CD4-positive, CD25-positive, alpha-beta regulatory T cell (primary cell): Measurements from ENCODE around the gene KCNA10. TPM values are rescaled to one million over a fixed set of nuclear protein-coding genes. Genes with fewer than 3 reads are reported as not detected.

Source experiments
- ATAC-seq, 2 donors: fragments of 150-1000 bp; cut with Tn5 transposase; one replicate each; pipeline ENCODE4 v1.10.0; 2021; ENCODE audit warnings: low read depth in 2 of 2, moderate number of reproducible peaks in 2 of 2, moderate library complexity in 1 of 2
- DNase-seq, 3 donors: peaks; one replicate each; pipeline versions ENCODE4 v3.0.0 to v3.0.0-alpha.2; 2012 to 2022; ENCODE audit warnings: mixed read lengths in 1 of 3
- H3K27ac ChIP-seq: one replicate; pipeline ENCODE4 v1.7.0; 2013; ENCODE audit warnings: mild to moderate bottlenecking, low read length; ENCODE audit not compliant: insufficient read depth, poor library complexity, severe bottlenecking
- H3K27me3 ChIP-seq: one replicate; pipeline ENCODE4 v1.7.0; 2013; ENCODE audit warnings: low read length; ENCODE audit not compliant: control insufficient read depth, insufficient read depth
- H3K36me3 ChIP-seq: one replicate; pipeline ENCODE4 v1.7.0; 2013; ENCODE audit warnings: mild to moderate bottlenecking, low read length, moderate library complexity; ENCODE audit not compliant: control insufficient read depth, insufficient read depth
- H3K4me1 ChIP-seq: 2 replicates; pipeline ENCODE4 v1.7.0; 2013; ENCODE audit warnings: mild to moderate bottlenecking, low read length; ENCODE audit not compliant: insufficient read depth, control insufficient read depth, poor library complexity, severe bottlenecking
- H3K4me3 ChIP-seq: one replicate; pipeline ENCODE4 v1.7.0; 2013; ENCODE audit warnings: low read depth, mild to moderate bottlenecking, low read length, moderate library complexity
- H3K9me3 ChIP-seq, 2 experiments: 1 replicate in 1 of 2; 2 replicates in 1 of 2; pipeline ENCODE4 v1.7.0; 2013; ENCODE audit warnings: low read length in 2 of 2, mild to moderate bottlenecking in 1 of 2, moderate library complexity in 1 of 2; ENCODE audit not compliant: control insufficient read depth in 2 of 2
- H3K27ac Mint-ChIP-seq, 3 donors: one replicate each; pipeline ENCODE4 v1.8.0; 2020 to 2022; ENCODE audit warnings: mild to moderate bottlenecking in 3 of 3, mixed read lengths in 3 of 3, moderate library complexity in 2 of 3
- H3K27me3 Mint-ChIP-seq: one replicate; pipeline ENCODE4 v1.8.0; 2022; ENCODE audit warnings: mild to moderate bottlenecking, mixed read lengths
- H3K36me3 Mint-ChIP-seq: one replicate; pipeline ENCODE4 v1.8.0; 2020; ENCODE audit warnings: mixed read lengths
- H3K4me1 Mint-ChIP-seq, 4 donors: one replicate each; pipeline ENCODE4 v1.8.0; 2020 to 2022; ENCODE audit warnings: mixed read lengths in 4 of 4, mild to moderate bottlenecking in 1 of 4
- H3K4me3 Mint-ChIP-seq, 4 donors: one replicate each; pipeline ENCODE4 v1.8.0; 2020 to 2022; ENCODE audit warnings: mild to moderate bottlenecking in 4 of 4, mixed read lengths in 4 of 4, moderate library complexity in 3 of 4
- H3K9me3 Mint-ChIP-seq, 7 donors: one replicate each; pipeline ENCODE4 v1.8.0; 2020 to 2022; ENCODE audit warnings: mixed read lengths in 7 of 7, mild to moderate bottlenecking in 3 of 7, moderate library complexity in 2 of 7
- polyA plus RNA-seq, 4 donors: library from polyadenylated mRNA; unstranded; fragments of 300-500 nt; fragmentation: Illumina TruSeq; gene quantifications; one replicate each; pipeline ENCODE4 v1.2.3, GENCODE V29; 2021
- total RNA-seq: library from RNA; stranded (reverse); gene quantifications from one replicate; pipeline ENCODE4 v1.2.3, GENCODE V29; 2022

The KCNA10 gene
- total and polyA plus RNA-seq, 5 donors from 2014 or later, result not detected

DNA sequence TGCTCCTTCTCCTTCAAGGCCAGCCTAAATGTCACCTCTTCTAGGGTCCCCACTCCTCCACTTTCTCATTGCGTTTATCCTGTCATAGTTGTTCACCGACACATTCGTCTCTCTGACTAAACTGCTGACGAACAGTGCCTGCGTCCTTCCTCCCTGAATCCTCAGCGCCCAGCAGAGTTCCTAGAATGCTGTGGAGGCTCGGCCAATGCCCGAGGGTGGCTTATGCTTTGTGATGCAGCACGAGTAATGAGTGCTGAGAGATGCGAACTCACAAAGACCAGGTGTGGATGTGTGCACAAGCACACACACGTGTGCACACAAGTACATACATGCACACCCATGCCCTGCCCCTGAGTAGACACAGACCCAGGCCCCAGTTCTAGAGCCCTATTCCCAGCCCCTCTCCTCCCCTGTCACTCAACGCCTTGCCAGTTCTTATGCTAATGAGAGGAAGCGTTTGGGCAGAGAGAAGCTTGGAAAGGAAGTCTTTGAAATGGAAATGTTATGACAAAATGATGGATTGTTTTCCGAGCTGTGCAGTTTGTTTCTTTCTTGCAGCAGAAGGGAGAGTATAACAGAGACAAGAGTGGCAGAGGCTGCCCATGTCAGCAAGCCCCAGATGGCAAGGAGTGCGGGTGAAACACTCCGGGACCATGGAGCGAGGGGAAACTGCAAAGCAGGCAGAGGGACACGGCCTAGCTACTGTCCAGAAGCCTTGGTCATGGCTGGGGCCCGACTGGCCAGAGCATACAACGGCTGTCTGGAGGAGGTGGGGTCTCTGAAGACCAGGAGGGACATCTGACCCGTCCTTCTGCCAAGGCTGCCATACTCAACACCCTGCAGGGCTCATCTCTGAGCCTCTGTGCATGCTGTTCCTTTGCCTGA lies 24.2 kb downstream of the KCNA10 start:
- no peak overlapping the region for H3K27ac Mint-ChIP-seq
- no peaks in the 10 kb centered on the region for H3K9me3 Mint-ChIP-seq

DNA sequence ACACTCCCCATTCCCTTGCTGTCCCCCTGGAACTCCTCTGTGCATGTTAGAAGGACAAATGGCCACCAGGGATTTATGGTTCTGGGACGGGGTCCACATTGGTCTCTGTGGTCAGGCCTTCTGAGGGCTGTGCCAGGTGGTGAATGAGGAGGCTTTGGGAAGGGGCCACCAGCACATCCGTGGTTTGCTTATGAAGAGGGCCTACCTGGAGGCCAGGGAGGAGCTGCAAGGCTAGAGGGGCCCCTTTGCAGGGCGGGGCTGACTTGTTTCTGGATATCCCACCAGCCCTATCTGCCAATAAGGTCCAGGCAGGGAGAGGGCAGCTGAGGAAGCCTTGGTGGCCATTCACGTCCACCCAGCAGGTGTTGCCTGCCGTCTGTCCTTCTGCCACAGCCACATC lies 24.9 kb downstream of the KCNA10 start:
- Mint-ChIP-seq H3K9me3 (no peaks in the 10 kb centered on the region), H3K36me3 (no peaks in the 10 kb centered on the region), H3K4me1 (no peaks in the 10 kb centered on the region), H3K27ac (no peak overlapping the region), H3K27me3 (no peaks in the 10 kb centered on the region), H3K4me3 (no peak overlapping the region)
- no peak overlapping the region for H3K27ac ChIP-seq
- DNase-seq, result no peak
- no peaks in the 10 kb centered on the region for H3K9me3 ChIP-seq
- no peak for ATAC-seq
- H3K4me1 ChIP-seq, result no peaks in the 10 kb centered on the region
- no peaks in the 10 kb centered on the region for H3K36me3 ChIP-seq
- H3K27me3 ChIP-seq, result no peaks in the 10 kb centered on the region
- no peak overlapping the region for H3K4me3 ChIP-seq

More for the DNA sequence above, 24.2 kb downstream of the KCNA10 start:
- Histone ChIP-seq H3K9me3 (no peaks in the 10 kb centered on the region), H3K4me1 (no peaks in the 10 kb centered on the region), H3K4me3 (no peak overlapping the region), H3K27ac (no peak overlapping the region), H3K36me3 (no peaks in the 10 kb centered on the region), H3K27me3 (no peaks in the 10 kb centered on the region)
- Mint-ChIP-seq H3K4me3 (no peak overlapping the region), H3K4me1 (no peaks in the 10 kb centered on the region), H3K27me3 (no peaks in the 10 kb centered on the region), H3K36me3 (no peaks in the 10 kb centered on the region)
- DNase-seq (no peak), ATAC-seq (no peak)

DNA sequence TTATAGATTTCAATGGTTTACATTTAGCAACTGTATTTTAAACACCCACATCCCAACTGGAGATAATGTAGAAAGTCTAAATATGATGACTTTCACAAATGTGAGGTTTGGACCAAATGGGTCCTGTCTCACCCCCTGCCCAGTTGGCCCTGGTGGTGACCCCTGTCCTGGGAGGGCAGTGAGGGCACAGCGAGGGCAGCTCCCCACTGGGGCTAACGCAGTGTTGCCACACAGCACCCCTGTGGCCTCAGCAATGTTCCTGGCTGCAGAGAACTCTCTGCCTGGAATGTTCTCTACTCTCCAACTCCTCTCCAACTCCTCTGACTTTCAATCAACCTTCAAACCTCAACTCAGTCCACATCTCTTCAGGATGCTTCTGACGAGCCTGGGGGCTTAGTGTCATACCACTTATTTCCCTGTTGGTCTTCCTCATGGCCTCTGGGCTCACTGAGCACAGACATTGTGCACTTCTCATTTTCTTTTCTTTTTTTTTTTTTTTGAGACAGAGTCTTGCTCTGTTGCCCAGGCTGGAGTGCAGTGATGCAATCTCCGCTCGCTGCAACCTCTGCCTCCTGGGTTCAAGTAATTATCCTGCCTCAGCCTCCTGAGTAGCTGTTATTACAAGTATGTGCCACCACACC lies 25.8 kb downstream of the KCNA10 start:
- Mint-ChIP-seq H3K4me1 (no peaks in the 10 kb centered on the region), H3K27ac (no peak overlapping the region), H3K9me3 (no peaks in the 10 kb centered on the region), H3K27me3 (no peaks in the 10 kb centered on the region), H3K36me3 (no peaks in the 10 kb centered on the region), H3K4me3 (no peak overlapping the region)
- Histone ChIP-seq H3K27me3 (no peaks in the 10 kb centered on the region), H3K36me3 (no peaks in the 10 kb centered on the region), H3K9me3 (no peaks in the 10 kb centered on the region), H3K27ac (no peak overlapping the region), H3K4me1 (no peaks in the 10 kb centered on the region), H3K4me3 (no peak overlapping the region)
- DNase-seq (no peak), ATAC-seq (no peak)

GRCh38 chr1:110492573-110492972 lies 26.4 kb downstream of the KCNA10 start:
- Mint-ChIP-seq H3K9me3 (no peaks in the 10 kb centered on the region), H3K4me3 (no peak overlapping the region), H3K4me1 (no peaks in the 10 kb centered on the region), H3K27me3 (no peaks in the 10 kb centered on the region), H3K27ac (no peak overlapping the region), H3K36me3 (no peaks in the 10 kb centered on the region)
- H3K9me3 ChIP-seq, result no peaks in the 10 kb centered on the region
- H3K36me3 ChIP-seq, result no peaks in the 10 kb centered on the region
- H3K4me3 ChIP-seq, result no peak overlapping the region
- no peaks in the 10 kb centered on the region for H3K4me1 ChIP-seq
- H3K27me3 ChIP-seq, result no peaks in the 10 kb centered on the region
- ATAC-seq (no peak), DNase-seq (no peak)
- no peak overlapping the region for H3K27ac ChIP-seq

GRCh38 chr1:110490791-110491451 lies 28.1 kb downstream of the KCNA10 start:
- H3K36me3 ChIP-seq, result no peaks in the 10 kb centered on the region
- H3K27me3 ChIP-seq, result no peaks in the 10 kb centered on the region
- no peak overlapping the region for H3K4me3 ChIP-seq
- ATAC-seq, result no peak
- no peaks in the 10 kb centered on the region for H3K9me3 ChIP-seq
- Mint-ChIP-seq H3K27ac (no peak overlapping the region), H3K4me3 (no peak overlapping the region), H3K36me3 (no peaks in the 10 kb centered on the region), H3K4me1 (no peaks in the 10 kb centered on the region), H3K9me3 (no peaks in the 10 kb centered on the region), H3K27me3 (no peaks in the 10 kb centered on the region)
- no peak for DNase-seq
- H3K4me1 ChIP-seq, result no peaks in the 10 kb centered on the region
- H3K27ac ChIP-seq, result no peak overlapping the region

DNA sequence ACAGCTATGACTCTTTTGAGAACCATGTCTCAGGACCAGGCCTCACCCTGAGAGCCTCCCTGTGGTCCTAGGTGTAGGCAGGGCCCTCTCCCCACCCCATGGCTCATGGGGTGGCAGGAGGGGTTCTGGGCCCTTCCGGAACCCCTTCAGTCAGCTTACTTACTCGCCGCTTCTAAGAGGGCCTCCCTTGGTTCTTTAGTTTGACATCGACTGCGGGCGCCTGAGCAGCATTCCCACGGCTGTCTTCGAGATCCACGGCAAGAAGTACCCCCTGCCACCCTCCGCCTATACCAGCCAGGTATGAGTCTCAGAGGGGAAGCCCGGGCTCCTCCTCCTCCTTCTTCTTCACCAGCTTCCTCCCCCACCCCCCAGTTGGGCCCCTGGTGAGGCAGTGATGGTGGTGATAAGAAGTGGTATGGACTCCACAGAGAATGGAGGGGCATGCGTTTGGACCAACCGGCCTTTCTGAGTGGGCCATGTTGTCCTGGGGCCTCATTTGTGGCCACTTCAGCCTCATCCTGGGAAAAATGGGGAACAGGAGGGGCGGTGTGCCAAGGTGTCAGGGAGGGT lies 28.9 kb downstream of the KCNA10 start:
- Mint-ChIP-seq H3K27me3 (no peaks in the 10 kb centered on the region), H3K9me3 (no peaks in the 10 kb centered on the region), H3K4me1 (no peaks in the 10 kb centered on the region), H3K27ac (no peak overlapping the region), H3K4me3 (no peak overlapping the region), H3K36me3 (no peaks in the 10 kb centered on the region)
- H3K4me1 ChIP-seq, result no peaks in the 10 kb centered on the region
- H3K36me3 ChIP-seq, result no peaks in the 10 kb centered on the region
- no peak overlapping the region for H3K4me3 ChIP-seq
- H3K9me3 ChIP-seq, result no peaks in the 10 kb centered on the region
- no peak for DNase-seq
- no peak for ATAC-seq
- no peak overlapping the region for H3K27ac ChIP-seq
- no peaks in the 10 kb centered on the region for H3K27me3 ChIP-seq

- H3K27me3 Mint-ChIP-seq, result peaks cover 4% of the 10 kb centered on the region
- no peaks in the 10 kb centered on the region for H3K4me1 Mint-ChIP-seq
- ATAC-seq (no peak), DNase-seq (no peak)
- Histone ChIP-seq H3K4me1 (no peaks in the 10 kb centered on the region), H3K9me3 (no peaks in the 10 kb centered on the region), H3K4me3 (no peak overlapping the region), H3K27ac (no peak overlapping the region), H3K27me3 (no peaks in the 10 kb centered on the region), H3K36me3 (no peaks in the 10 kb centered on the region)
- no peaks in the 10 kb centered on the region for H3K36me3 Mint-ChIP-seq
- no peaks in the 10 kb centered on the region for H3K9me3 Mint-ChIP-seq
- no peak overlapping the region for H3K4me3 Mint-ChIP-seq
- no peak overlapping the region for H3K27ac Mint-ChIP-seq
Observed at GRCh38 chr1:110489406-110489805, 29.6 kb downstream of the KCNA10 start.
